NCI-H748 treated with DMSO at 0.1 percent for 48 hours (cell line): ENCODE data around the gene SPTBN5.

Source experiments
- DNase-seq: peaks from one replicate; lab custom pipeline; 2025; lab: John Stamatoyannopoulos, UW

Gene SPTBN5

GRCh38 chr15:41866263-41866703, 27.6 kb downstream of the SPTBN5 start:
- DNase-seq = no peak

GRCh38 chr15:41865490-41866055, 28.3 kb downstream of the SPTBN5 start:
- DNase-seq = no peak

GRCh38 chr15:41862515-41863116, 31.2 kb downstream of the SPTBN5 start:
- DNase-seq = no peak

- DNase-seq = no peak
Measured at GRCh38 chr15:41861736-41862356, 32.0 kb downstream of the SPTBN5 start.

- no peak for DNase-seq
Measured at GRCh38 chr15:41860049-41860828, 33.6 kb downstream of the SPTBN5 start.

- no peak for DNase-seq
Measured at GRCh38 chr15:41858756-41859155, 35.1 kb downstream of the SPTBN5 start.

GRCh38 chr15:41857316-41857715, 36.5 kb downstream of the SPTBN5 start:
- DNase-seq = no peak

GRCh38 chr15:41856716-41857115, 37.1 kb downstream of the SPTBN5 start:
- DNase-seq = no peak

- no peak for DNase-seq
Measured at GRCh38 chr15:41856262-41856661, 37.6 kb downstream of the SPTBN5 start.

- no peak for DNase-seq
Measured at GRCh38 chr15:41855261-41855961, 38.4 kb downstream of the SPTBN5 start.

GRCh38 chr15:41854443-41854842, 39.4 kb downstream of the SPTBN5 start:
- no peak for DNase-seq

- DNase-seq = no peak
Measured at GRCh38 chr15:41853831-41854230, 40.0 kb downstream of the SPTBN5 start.

GRCh38 chr15:41852736-41853590, 40.9 kb downstream of the SPTBN5 start:
- DNase-seq = no peak

GRCh38 chr15:41851755-41852370, 42.0 kb downstream of the SPTBN5 start:
- no peak for DNase-seq

GRCh38 chr15:41851167-41851523, 42.7 kb downstream of the SPTBN5 start:
- DNase-seq = no peak

- no peak for DNase-seq
Measured at GRCh38 chr15:41850482-41851166, 43.2 kb downstream of the SPTBN5 start.

GRCh38 chr15:41849861-41850260, 44.0 kb downstream of the SPTBN5 start:
- no peak for DNase-seq

GRCh38 chr15:41849204-41849603, 44.6 kb downstream of the SPTBN5 start:
- no peak for DNase-seq

GRCh38 chr15:41848631-41849030, 45.2 kb downstream of the SPTBN5 start:
- no peak for DNase-seq

- DNase-seq = no peak
Measured at GRCh38 chr15:41847981-41848380, 45.9 kb downstream of the SPTBN5 start.
